Measurements from ENCODE around the gene PROZ.

Gene PROZ

DNA sequence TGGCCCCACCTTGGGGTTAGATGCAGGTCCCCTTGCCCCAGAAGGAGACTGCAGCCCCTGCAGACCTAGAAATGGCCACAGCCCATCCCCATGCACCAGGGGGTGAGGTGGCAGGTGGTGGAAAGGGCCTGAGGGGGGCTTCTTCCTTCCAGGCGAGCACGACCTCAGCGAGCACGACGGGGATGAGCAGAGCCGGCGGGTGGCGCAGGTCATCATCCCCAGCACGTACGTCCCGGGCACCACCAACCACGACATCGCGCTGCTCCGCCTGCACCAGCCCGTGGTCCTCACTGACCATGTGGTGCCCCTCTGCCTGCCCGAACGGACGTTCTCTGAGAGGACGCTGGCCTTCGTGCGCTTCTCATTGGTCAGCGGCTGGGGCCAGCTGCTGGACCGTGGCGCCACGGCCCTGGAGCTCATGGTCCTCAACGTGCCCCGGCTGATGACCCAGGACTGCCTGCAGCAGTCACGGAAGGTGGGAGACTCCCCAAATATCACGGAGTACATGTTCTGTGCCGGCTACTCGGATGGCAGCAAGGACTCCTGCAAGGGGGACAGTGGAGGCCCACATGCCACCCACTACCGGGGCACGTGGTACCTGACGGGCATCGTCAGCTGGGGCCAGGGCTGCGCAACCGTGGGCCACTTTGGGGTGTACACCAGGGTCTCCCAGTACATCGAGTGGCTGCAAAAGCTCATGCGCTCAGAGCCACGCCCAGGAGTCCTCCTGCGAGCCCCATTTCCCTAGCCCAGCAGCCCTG, 40.0 kb upstream of the PROZ start:
- H3K27ac ChIP-seq: no peak overlapping the region
- TF ChIP-seq, protein P1, sequence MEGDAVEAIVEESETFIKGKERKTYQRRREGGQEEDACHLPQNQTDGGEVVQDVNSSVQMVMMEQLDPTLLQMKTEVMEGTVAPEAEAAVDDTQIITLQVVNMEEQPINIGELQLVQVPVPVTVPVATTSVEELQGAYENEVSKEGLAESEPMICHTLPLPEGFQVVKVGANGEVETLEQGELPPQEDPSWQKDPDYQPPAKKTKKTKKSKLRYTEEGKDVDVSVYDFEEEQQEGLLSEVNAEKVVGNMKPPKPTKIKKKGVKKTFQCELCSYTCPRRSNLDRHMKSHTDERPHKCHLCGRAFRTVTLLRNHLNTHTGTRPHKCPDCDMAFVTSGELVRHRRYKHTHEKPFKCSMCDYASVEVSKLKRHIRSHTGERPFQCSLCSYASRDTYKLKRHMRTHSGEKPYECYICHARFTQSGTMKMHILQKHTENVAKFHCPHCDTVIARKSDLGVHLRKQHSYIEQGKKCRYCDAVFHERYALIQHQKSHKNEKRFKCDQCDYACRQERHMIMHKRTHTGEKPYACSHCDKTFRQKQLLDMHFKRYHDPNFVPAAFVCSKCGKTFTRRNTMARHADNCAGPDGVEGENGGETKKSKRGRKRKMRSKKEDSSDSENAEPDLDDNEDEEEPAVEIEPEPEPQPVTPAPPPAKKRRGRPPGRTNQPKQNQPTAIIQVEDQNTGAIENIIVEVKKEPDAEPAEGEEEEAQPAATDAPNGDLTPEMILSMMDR (conservative IDR thresholded peaks at IDR 0.05): no peak

DNA sequence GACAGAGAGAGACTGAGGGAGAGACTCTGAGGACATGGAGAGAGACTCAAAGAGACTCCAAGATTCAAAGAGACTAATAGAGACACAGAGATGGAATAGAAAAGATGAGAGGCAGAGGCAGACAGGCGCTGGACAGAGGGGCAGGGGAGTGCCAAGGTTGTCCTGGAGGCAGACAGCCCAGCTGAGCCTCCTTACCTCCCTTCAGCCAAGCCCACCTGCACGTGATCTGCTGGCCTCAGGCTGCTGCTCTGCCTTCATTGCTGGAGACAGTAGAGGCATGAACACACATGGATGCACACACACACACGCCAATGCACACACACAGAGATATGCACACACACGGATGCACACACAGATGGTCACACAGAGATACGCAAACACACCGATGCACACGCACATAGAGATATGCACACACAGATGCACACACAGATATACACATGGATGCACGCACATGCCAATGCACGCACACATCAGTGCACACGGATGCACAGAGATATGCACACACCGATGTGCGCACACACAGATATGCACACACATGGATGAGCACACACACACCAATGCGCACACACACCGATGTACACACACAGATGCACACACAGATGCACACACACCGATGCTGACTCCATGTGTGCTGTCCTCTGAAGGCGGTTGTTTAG, 39.2 kb upstream of the PROZ start:
- TF ChIP-seq, protein P1 (conservative IDR thresholded peaks at IDR 0.05): no peak
- H3K27ac ChIP-seq: no peak overlapping the region

DNA sequence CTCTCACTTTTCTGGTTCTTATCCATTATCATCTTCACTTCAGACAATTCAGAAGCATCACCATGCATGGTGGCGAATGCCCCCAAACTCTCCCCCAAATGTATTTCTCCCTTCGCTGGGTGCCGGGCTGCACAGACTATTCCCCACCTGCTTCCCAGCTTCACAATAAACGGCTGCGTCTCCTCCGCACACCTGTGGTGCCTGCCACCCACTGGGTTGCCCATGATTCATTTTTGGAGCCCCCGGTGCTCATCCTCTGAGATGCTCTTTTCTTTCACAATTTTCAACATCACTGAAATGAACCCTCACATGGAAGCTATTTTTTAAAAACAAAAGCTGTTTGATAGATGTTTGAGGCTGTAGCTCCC, 38.6 kb upstream of the PROZ start:
- H3K27ac ChIP-seq: no peak overlapping the region
- TF ChIP-seq, protein P1 (conservative IDR thresholded peaks at IDR 0.05): no peak

- H3K27ac ChIP-seq: no peak overlapping the region
- TF ChIP-seq, protein P1 (conservative IDR thresholded peaks at IDR 0.05): no peak
Measured at GRCh38 chr13:113120300-113121182, 37.9 kb upstream of the PROZ start.

DNA sequence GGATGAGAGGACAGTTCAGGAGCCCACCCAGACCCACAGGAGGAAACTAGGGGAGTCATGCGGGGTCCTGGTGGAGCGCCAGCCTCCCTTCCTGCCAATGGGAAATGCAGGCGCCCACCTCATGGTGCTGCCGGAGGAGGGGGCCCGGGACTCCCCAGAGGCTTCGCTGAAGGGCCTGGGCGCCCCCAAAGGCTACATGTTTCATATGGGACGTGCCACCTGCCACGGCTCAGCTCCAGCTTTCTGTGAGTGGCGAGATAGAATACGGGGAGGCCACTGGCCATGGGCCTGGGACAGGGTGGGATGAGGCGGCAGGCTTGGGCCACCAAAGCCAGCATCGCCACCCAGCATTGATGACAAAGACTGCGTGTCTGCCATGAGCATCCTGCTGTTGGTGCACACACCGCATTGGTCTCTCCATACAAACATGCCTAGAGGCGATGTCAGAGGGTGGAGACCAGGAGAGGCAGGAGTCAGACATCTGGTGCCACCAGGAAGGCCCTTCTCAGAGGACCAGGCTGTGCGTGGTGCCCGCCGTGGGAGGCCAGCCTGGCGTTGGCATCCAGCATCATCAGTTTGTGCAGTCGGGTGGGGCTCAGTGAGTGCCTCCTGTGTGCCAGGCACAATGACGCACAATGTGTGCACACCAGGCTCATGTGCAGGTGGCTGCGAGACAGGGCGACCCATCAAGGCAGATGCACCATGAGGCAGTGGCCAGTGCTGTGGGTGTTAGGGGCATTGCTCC, 37.1 kb upstream of the PROZ start:
- TF ChIP-seq, protein P1 (conservative IDR thresholded peaks at IDR 0.05): no peak

GRCh38 chr13:113121928-113122471, 36.4 kb upstream of the PROZ start:
- TF ChIP-seq, protein P1 (conservative IDR thresholded peaks at IDR 0.05): no peak
- no peak overlapping the region for H3K27ac ChIP-seq

More for the DNA sequence above, 37.1 kb upstream of the PROZ start:
- no peak overlapping the region for H3K27ac ChIP-seq

Measured in VCaP (cell line).